Loucy (cell line): ENCODE results near the gene PALLD.

ENCODE experiments used
- H2AFZ ChIP-seq: fragments of 200-600 bp; sonication (generic); 2 replicates; pipeline ENCODE4 v1.6.0; 2016; ENCODE audit warnings: antibody characterized with exemption, mild to moderate bottlenecking, low read length, moderate library complexity
- H3F3A ChIP-seq: fragments of 200-600 bp; 2 replicates; pipeline ENCODE4 v1.6.0; 2016; ENCODE audit warnings: antibody characterized with exemption, low read depth, mild to moderate bottlenecking
- H3K27me3 ChIP-seq: fragments of 200-600 bp; sonication (generic); 2 replicates; pipeline ENCODE4 v1.6.1; 2014; ENCODE audit warnings: low read length, mild to moderate bottlenecking; ENCODE audit not compliant: insufficient read depth, poor library complexity, severe bottlenecking
- H3K36me3 ChIP-seq: fragments of 200-600 bp; sonication (generic); 2 replicates; pipeline ENCODE4 v1.6.1; 2016; ENCODE audit warnings: low read length; ENCODE audit not compliant: insufficient read depth
- H3K4me1 ChIP-seq: fragments of 200-600 bp; sonication (generic); 2 replicates; pipeline ENCODE4 v1.5.1; 2014; ENCODE audit warnings: low read length, mild to moderate bottlenecking; ENCODE audit not compliant: insufficient read depth, poor library complexity, severe bottlenecking
- H3K4me2 ChIP-seq: fragments of 200-600 bp; sonication (generic); 2 replicates; pipeline ENCODE4 v1.6.0; 2014; ENCODE audit warnings: antibody characterized with exemption, low read length, low read depth, mild to moderate bottlenecking; ENCODE audit not compliant: poor library complexity, severe bottlenecking
- H3K4me3 ChIP-seq: fragments of 200-600 bp; sonication (generic); 2 replicates; pipeline ENCODE4 v1.5.1; 2014; ENCODE audit warnings: low read length, mild to moderate bottlenecking, mixed read lengths; ENCODE audit not compliant: poor library complexity, severe bottlenecking
- H3K79me2 ChIP-seq: fragments of 200-600 bp; sonication (generic); 2 replicates; pipeline ENCODE4 v1.6.1; 2014; ENCODE audit warnings: low read length; ENCODE audit not compliant: insufficient read depth
- H3K9ac ChIP-seq: fragments of 200-600 bp; sonication (generic); 2 replicates; pipeline ENCODE4 v1.6.0; 2014; ENCODE audit warnings: mild to moderate bottlenecking, low read depth, low read length, moderate library complexity; ENCODE audit not compliant: poor library complexity, severe bottlenecking
- H3K9me2 ChIP-seq: fragments of 200-600 bp; sonication (generic); replicated peaks from 2 replicates; pipeline ENCODE4 v1.6.1; 2016; ENCODE audit warnings: low read depth, low read length, mixed read lengths
- H3K9me3 ChIP-seq: fragments of 200-600 bp; sonication (generic); 2 replicates; pipeline ENCODE4 v1.6.1; 2014; ENCODE audit warnings: mild to moderate bottlenecking, antibody characterized with exemption, low read length, low read depth; ENCODE audit not compliant: insufficient read depth
- H4K20me1 ChIP-seq: fragments of 200-600 bp; sonication (generic); 2 replicates; pipeline ENCODE4 v1.6.0; 2014; ENCODE audit warnings: antibody characterized with exemption, low read length, mild to moderate bottlenecking; ENCODE audit not compliant: insufficient read depth, poor library complexity, severe bottlenecking
- CTCF ChIP-seq: fragments of 200-600 bp; sonication (generic); conservative IDR thresholded peaks from 2 replicates; pipeline ENCODE4 v1.5.1; 2014; ENCODE audit warnings: mild to moderate bottlenecking, antibody characterized with exemption, low read length
- EZH2phosphoT487 ChIP-seq: fragments of 200-600 bp; IDR thresholded peaks from 2 replicates; pipeline ENCODE4 v1.6.1; 2018; ENCODE audit warnings: antibody characterized with exemption, mild to moderate bottlenecking, moderate library complexity, borderline replicate concordance

Gene PALLD

GRCh38 chr4:168478868-168479267 lies 18.0 kb upstream of the PALLD start:
- no peak overlapping the region for H2AFZ ChIP-seq
- TF ChIP-seq EZH2phosphoT487 (no peak), CTCF (no peak)
- H3K9ac ChIP-seq: peak overlapping the region; percentile 88
- no peaks in the 10 kb centered on the region for H3F3A ChIP-seq
- H4K20me1 ChIP-seq: no peaks in the 10 kb centered on the region
- H3K4me1 ChIP-seq: peaks cover 41% of the 10 kb centered on the region
- H3K4me3 ChIP-seq: peak overlapping the region; percentile 87
- H3K36me3 ChIP-seq: no peaks in the 10 kb centered on the region
- H3K9me3 ChIP-seq: no peaks in the 10 kb centered on the region
- H3K79me2 ChIP-seq: peaks cover 17% of the 10 kb centered on the region
- H3K9me2 ChIP-seq: no peaks in the 10 kb centered on the region
- no peaks in the 10 kb centered on the region for H3K27me3 ChIP-seq
- peak overlapping the region; percentile 68 for H3K4me2 ChIP-seq

- TF ChIP-seq CTCF (no peak), EZH2phosphoT487 (no peak)
- H3K4me3 ChIP-seq: peak overlapping the region; percentile 87
- peaks cover 36% of the 10 kb centered on the region for H3K4me1 ChIP-seq
- H3K4me2 ChIP-seq: peak overlapping the region; percentile 68
- no peaks in the 10 kb centered on the region for H3K9me2 ChIP-seq
- H3K9me3 ChIP-seq: no peaks in the 10 kb centered on the region
- H4K20me1 ChIP-seq: no peaks in the 10 kb centered on the region
- no peaks in the 10 kb centered on the region for H3F3A ChIP-seq
- no peaks in the 10 kb centered on the region for H3K36me3 ChIP-seq
- peak overlapping the region; percentile 88 for H3K9ac ChIP-seq
- no peaks in the 10 kb centered on the region for H3K27me3 ChIP-seq
- H3K79me2 ChIP-seq: peaks cover 17% of the 10 kb centered on the region
- H2AFZ ChIP-seq: peak overlapping the region; percentile 84
Measured at GRCh38 chr4:168480931-168481611, 15.8 kb upstream of the PALLD start.

GRCh38 chr4:168483811-168484210 lies 13.0 kb upstream of the PALLD start:
- H3K4me1 ChIP-seq: peaks cover 41% of the 10 kb centered on the region
- H3K4me3 ChIP-seq: no peak overlapping the region
- no peaks in the 10 kb centered on the region for H3K36me3 ChIP-seq
- H3K79me2 ChIP-seq: peaks cover 8% of the 10 kb centered on the region
- H3K4me2 ChIP-seq: no peak overlapping the region
- 0 out of 2 replicates have a peak overlapping the region, but pooled peaks have one; percentile 17 for H2AFZ ChIP-seq
- no peak for TF ChIP-seq CTCF
- no peak for TF ChIP-seq EZH2phosphoT487
- H3K9me2 ChIP-seq: no peaks in the 10 kb centered on the region
- H3F3A ChIP-seq: no peaks in the 10 kb centered on the region
- H3K9ac ChIP-seq: no peak overlapping the region
- no peaks in the 10 kb centered on the region for H4K20me1 ChIP-seq
- no peaks in the 10 kb centered on the region for H3K27me3 ChIP-seq
- H3K9me3 ChIP-seq: no peaks in the 10 kb centered on the region
